Measurements from ENCODE around the gene EPO. TPM values are rescaled to one million over a fixed set of nuclear protein-coding genes. Genes with fewer than 3 reads are reported as not detected.
A peak's percentile ranks its signal among the peaks of the same experiment; 100 is the strongest.

The EPO gene
- total and polyA plus RNA-seq, 4 experiments from 2014 or later = not detected

GRCh38 chr7:100682991-100683658 is 37.1 kb upstream of the EPO start:
- Histone ChIP-seq H3K27ac (ENCODE audit: low read depth, low read length) (no peak overlapping the region), H3K4me3 (ENCODE audit: low read length in 2 of 2) (no peak overlapping the region), H3K4me1 (ENCODE audit: insufficient read depth, low read length) (peaks cover 20% of the 10 kb centered on the region), H3K9me3 (ENCODE audit: control insufficient read depth in 1 of 2, low read length in 2 of 2) (no peaks in the 10 kb centered on the region), H3K27me3 (ENCODE audit: insufficient read depth, low read length) (no peaks in the 10 kb centered on the region), H3K36me3 (ENCODE audit: insufficient read depth, low read length) (peaks cover 52% of the 10 kb centered on the region)
- Mint-ChIP-seq H3K9me3 (no peaks in the 10 kb centered on the region), H3K36me3 (peaks cover 12 to 45% of the 10 kb centered on the region in 2 donors), H3K27me3 (no peaks in the 10 kb centered on the region), H3K4me3 (peak overlapping the region in 1 of 8 donors; percentile 48), H3K4me1 (peaks cover 5 to 29% (median 17%) of the 10 kb centered on the region in 4 donors), H3K27ac (peak overlapping the region in 1 of 7 donors; percentile 79)
- intact Hi-C loops (cut with micrococcal nuclease) = no loop called here
- ChIA-PET CTCF (ENCODE audit: partially characterized antibody) (interaction anchor here (0.9 to 9.9 kb wide), 5 partner anchors 8 to 123 kb away, joined by 3 to 88 read pairs (median 4); no protein-coding TSS in a partner anchor), POLR2A (ENCODE audit: partially characterized antibody) (interaction anchor here (1.0 to 10.8 kb wide), 6 partner anchors 9 to 119 kb away, joined by 3 to 125 read pairs (median 15); partner anchors contain the start of genes FBXO24, GIGYF1, LRCH4 and MOSPD3)
- no peak for DNase-seq

DNA sequence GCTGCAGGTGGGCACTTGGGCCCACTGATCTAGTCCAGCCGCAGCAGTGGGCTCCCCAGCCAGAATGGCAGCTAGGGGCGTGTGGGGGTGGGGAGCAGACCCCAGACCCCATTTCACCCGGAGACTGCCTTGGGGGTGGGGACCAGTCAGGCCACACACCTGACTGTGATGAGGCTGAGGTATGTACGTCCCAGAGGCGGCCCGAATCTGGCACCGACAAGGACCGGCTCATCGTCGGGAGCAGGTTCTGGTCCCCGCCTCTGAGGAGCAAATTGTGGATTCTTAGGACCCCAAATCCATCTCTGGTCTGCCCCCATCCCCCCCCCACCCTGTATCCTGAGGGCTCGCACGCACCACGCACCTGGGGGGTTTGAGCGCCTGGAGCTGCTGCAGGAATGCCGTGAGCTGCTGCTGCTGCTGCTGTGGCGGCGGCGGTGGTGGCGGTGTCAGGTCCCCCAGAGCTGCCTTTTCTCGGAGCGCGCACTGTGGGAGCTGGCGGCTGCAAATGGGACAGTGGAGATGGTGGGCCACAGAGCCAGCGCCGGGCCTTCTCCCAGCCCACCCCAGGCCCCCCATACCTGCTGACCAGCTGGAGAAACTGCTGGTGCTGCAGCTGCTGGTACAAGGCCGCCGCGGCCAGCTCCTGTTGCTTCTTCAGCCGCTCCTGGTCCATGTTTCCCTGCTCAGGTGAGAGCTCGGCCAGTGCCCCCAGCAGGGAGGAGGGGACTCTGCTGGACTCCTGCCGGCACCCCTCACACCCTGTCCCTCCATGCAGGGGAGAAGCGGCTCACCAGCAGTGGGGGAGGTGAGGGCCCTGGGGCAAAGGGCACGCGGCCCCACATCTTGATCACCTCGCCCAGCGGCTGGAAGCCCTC is 36.4 kb upstream of the EPO start:
- H3K36me3 Mint-ChIP-seq = peaks cover 12 to 41% of the 10 kb centered on the region in 2 donors
- H3K27me3 Mint-ChIP-seq = no peaks in the 10 kb centered on the region
- H3K27ac ChIP-seq (ENCODE audit: low read depth, low read length) = no peak overlapping the region
- H3K9me3 ChIP-seq (ENCODE audit: control insufficient read depth in 1 of 2, low read length in 2 of 2) = no peaks in the 10 kb centered on the region
- H3K27ac Mint-ChIP-seq = peak overlapping the region in 1 of 7 donors; percentile 79
- H3K4me3 Mint-ChIP-seq = no peak overlapping the region
- H3K9me3 Mint-ChIP-seq = no peaks in the 10 kb centered on the region
- H3K4me1 Mint-ChIP-seq = peaks cover 5 to 28% (median 17%) of the 10 kb centered on the region in 4 donors
- H3K27me3 ChIP-seq (ENCODE audit: insufficient read depth, low read length) = no peaks in the 10 kb centered on the region
- H3K4me3 ChIP-seq (ENCODE audit: low read length in 2 of 2) = no peak overlapping the region
- intact Hi-C loops (cut with micrococcal nuclease) = no loop called here
- H3K36me3 ChIP-seq (ENCODE audit: insufficient read depth, low read length) = peaks cover 54% of the 10 kb centered on the region
- ChIA-PET POLR2A (ENCODE audit: partially characterized antibody) (interaction anchor here (0.7 to 10.8 kb wide), 5 partner anchors 9 to 119 kb away, joined by 3 to 125 read pairs (median 4); partner anchors contain the start of genes FBXO24, GIGYF1 and LRCH4), CTCF (ENCODE audit: partially characterized antibody) (interaction anchor here (0.9 to 9.9 kb wide), 5 partner anchors 8 to 123 kb away, joined by 3 to 88 read pairs (median 4); no protein-coding TSS in a partner anchor)
- peaks cover 20% of the 10 kb centered on the region for H3K4me1 ChIP-seq (ENCODE audit: insufficient read depth, low read length)
- DNase-seq = no peak

- Histone ChIP-seq H3K4me3 (ENCODE audit: low read length in 2 of 2) (no peak overlapping the region), H3K27ac (ENCODE audit: low read depth, low read length) (no peak overlapping the region), H3K36me3 (ENCODE audit: insufficient read depth, low read length) (peaks cover 53% of the 10 kb centered on the region), H3K9me3 (ENCODE audit: control insufficient read depth in 1 of 2, low read length in 2 of 2) (no peaks in the 10 kb centered on the region), H3K4me1 (ENCODE audit: insufficient read depth, low read length) (peaks cover 22% of the 10 kb centered on the region), H3K27me3 (ENCODE audit: insufficient read depth, low read length) (no peaks in the 10 kb centered on the region)
- no peak overlapping the region for H3K4me3 Mint-ChIP-seq
- peaks cover 5 to 31% (median 17%) of the 10 kb centered on the region in 4 donors for H3K4me1 Mint-ChIP-seq
- H3K36me3 Mint-ChIP-seq = peaks cover 12 to 38% of the 10 kb centered on the region in 2 donors
- H3K27ac Mint-ChIP-seq = no peak overlapping the region
- ChIA-PET POLR2A (ENCODE audit: partially characterized antibody) (interaction anchor here (0.6 to 10.8 kb wide), 7 partner anchors 8 to 211 kb away, joined by 3 to 125 read pairs (median 4); partner anchors contain the start of genes FBXO24, LRCH4 and POP7), CTCF (ENCODE audit: partially characterized antibody) (interaction anchor here (0.9 to 2.1 kb wide), 4 partner anchors 19 to 126 kb away, joined by 3 to 9 read pairs (median 4); no protein-coding TSS in a partner anchor)
- intact Hi-C loops (cut with micrococcal nuclease) = no loop called here
- H3K9me3 Mint-ChIP-seq = no peaks in the 10 kb centered on the region
- no peaks in the 10 kb centered on the region for H3K27me3 Mint-ChIP-seq
- no peak for DNase-seq
Measured at GRCh38 chr7:100684534-100685042, 35.7 kb upstream of the EPO start.

DNA sequence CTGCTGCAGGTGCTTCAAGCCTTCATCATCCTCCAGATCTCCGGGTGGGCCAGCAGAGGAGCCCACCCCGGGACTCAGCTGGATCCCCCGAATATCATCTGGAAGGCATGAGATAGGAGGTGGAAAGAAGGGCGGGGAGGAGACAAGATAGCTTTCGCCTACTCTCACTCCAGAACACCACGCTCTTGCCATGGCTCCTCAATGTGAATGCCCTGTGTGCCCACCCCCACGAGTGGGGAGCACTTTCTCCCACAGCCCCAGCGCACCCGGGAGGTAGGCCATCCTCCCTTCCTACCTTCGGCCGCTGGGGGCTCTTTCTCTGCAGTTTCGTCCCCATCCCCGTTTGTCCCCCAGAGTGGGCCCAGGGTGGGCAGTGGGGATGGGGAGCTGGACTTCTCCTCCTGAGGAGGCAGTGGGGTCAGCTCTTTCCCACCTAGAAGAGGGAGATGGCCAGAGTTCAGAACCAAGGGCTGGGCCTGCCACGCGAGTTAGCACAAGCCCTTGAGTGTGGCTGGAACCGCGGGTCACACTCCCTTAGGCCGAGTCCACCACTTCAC is 35.1 kb upstream of the EPO start:
- Histone ChIP-seq H3K27me3 (ENCODE audit: insufficient read depth, low read length) (no peaks in the 10 kb centered on the region), H3K27ac (ENCODE audit: low read depth, low read length) (no peak overlapping the region), H3K4me1 (ENCODE audit: insufficient read depth, low read length) (peaks cover 23% of the 10 kb centered on the region), H3K36me3 (ENCODE audit: insufficient read depth, low read length) (peaks cover 52% of the 10 kb centered on the region), H3K4me3 (ENCODE audit: low read length in 2 of 2) (no peak overlapping the region), H3K9me3 (ENCODE audit: control insufficient read depth in 1 of 2, low read length in 2 of 2) (no peaks in the 10 kb centered on the region)
- ChIA-PET CTCF (ENCODE audit: partially characterized antibody) (interaction anchor here (0.9 to 1.7 kb wide), 2 partner anchors 19 to 126 kb away, joined by 3 to 4 read pairs; no protein-coding TSS in a partner anchor), POLR2A (ENCODE audit: partially characterized antibody) (interaction anchor here (0.6 to 1.4 kb wide), 6 partner anchors 8 to 212 kb away, joined by 3 to 4 read pairs (median 4); partner anchors contain the start of genes FBXO24, LRCH4 and POP7)
- no peak for DNase-seq
- Mint-ChIP-seq H3K4me1 (peaks cover 5 to 31% (median 17%) of the 10 kb centered on the region in 4 donors), H3K4me3 (no peak overlapping the region), H3K9me3 (no peaks in the 10 kb centered on the region), H3K27me3 (no peaks in the 10 kb centered on the region), H3K36me3 (peaks cover 9 to 36% of the 10 kb centered on the region in 2 donors), H3K27ac (no peak overlapping the region)
- intact Hi-C loops (cut with micrococcal nuclease) = no loop called here

DNA sequence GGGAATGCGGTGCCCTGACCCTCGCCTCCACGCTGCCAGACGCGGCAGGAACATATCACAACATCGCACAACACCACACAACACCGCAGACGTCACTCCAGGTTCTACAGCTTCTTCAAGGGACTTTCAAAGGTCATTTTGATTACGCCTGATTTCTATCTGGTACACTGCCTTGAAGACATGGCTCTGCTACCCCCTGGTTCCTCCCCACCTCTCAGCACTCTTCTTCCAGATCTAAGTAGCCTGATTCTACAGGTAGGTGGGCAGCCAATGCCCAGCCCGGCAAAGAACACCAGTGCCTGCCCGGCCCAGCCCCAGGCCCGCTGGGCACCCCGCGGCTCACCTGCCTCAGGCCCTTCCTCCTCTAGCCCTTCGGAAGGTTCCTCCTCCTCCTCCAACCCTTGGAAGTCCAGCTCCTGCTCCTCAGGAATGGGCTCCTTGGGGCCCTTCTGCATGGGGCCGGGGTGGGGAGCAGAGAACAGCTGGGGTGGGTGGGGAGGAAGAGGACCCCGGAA is 34.6 kb upstream of the EPO start:
- no peak overlapping the region for H3K4me3 Mint-ChIP-seq

DNA sequence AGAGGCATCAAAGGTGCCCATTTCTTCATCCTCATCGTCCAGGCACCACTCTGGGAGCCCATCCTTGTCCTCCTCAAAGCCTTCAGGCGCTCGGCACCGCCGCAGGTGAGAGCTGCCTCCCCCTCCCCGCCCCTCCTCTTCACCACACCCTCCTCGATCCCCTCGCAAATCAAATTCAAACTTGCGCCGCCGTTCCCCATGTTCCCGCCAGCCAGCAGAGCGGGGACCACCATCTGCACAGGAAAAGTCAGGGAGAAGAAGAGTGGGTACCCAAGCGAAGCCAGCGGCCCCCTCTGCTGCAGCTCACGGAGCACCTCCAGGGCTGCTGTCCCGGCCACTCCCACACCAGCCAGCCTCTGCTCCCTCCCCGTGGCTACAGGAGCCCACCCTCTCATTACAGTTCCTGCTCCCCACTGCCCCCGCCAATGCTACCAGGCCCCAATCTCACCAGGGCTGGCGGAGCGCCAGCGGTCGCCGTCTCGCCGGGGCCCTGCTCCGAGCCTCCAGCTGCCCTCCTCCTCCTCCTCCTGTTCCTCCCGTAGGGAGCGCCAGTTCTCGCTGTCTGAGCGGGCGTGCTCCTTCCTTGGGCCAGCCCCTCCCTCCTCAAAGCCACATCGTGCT is 34.0 kb upstream of the EPO start:
- Mint-ChIP-seq H3K27ac (peak overlapping the region in 1 of 7 donors; percentile 23), H3K4me3 (no peak overlapping the region), H3K27me3 (no peaks in the 10 kb centered on the region), H3K36me3 (peaks cover 7 to 33% of the 10 kb centered on the region in 2 donors), H3K4me1 (peaks cover 4 to 23% (median 13%) of the 10 kb centered on the region in 4 donors), H3K9me3 (no peaks in the 10 kb centered on the region)
- DNase-seq = no peak
- no peak overlapping the region for H3K4me3 ChIP-seq (ENCODE audit: low read length in 2 of 2)
- no peaks in the 10 kb centered on the region for H3K9me3 ChIP-seq (ENCODE audit: control insufficient read depth in 1 of 2, low read length in 2 of 2)
- intact Hi-C loops (cut with micrococcal nuclease) = no loop called here
- H3K36me3 ChIP-seq (ENCODE audit: insufficient read depth, low read length) = peaks cover 52% of the 10 kb centered on the region
- ChIA-PET CTCF (ENCODE audit: partially characterized antibody) (interaction anchor here (1.7 kb wide), 1 partner anchor 18 kb away, joined by 4 read pairs; no protein-coding TSS in a partner anchor), POLR2A (ENCODE audit: partially characterized antibody) (interaction anchor here (1.2 to 1.4 kb wide), 2 partner anchors 9 to 59 kb away, joined by 4 read pairs; no protein-coding TSS in a partner anchor)
- no peak overlapping the region for H3K27ac ChIP-seq (ENCODE audit: low read depth, low read length)
- peaks cover 18% of the 10 kb centered on the region for H3K4me1 ChIP-seq (ENCODE audit: insufficient read depth, low read length)
- no peaks in the 10 kb centered on the region for H3K27me3 ChIP-seq (ENCODE audit: insufficient read depth, low read length)

More for the DNA sequence above, 34.6 kb upstream of the EPO start:
- Mint-ChIP-seq H3K4me1 (peaks cover 4 to 26% (median 13%) of the 10 kb centered on the region in 4 donors), H3K27me3 (no peaks in the 10 kb centered on the region), H3K9me3 (no peaks in the 10 kb centered on the region), H3K36me3 (peaks cover 7 to 33% of the 10 kb centered on the region in 2 donors), H3K27ac (peak overlapping the region in 1 of 7 donors; percentile 42)
- Histone ChIP-seq H3K4me3 (ENCODE audit: low read length in 2 of 2) (no peak overlapping the region), H3K9me3 (ENCODE audit: control insufficient read depth in 1 of 2, low read length in 2 of 2) (no peaks in the 10 kb centered on the region), H3K27ac (ENCODE audit: low read depth, low read length) (no peak overlapping the region), H3K4me1 (ENCODE audit: insufficient read depth, low read length) (peaks cover 18% of the 10 kb centered on the region), H3K36me3 (ENCODE audit: insufficient read depth, low read length) (peaks cover 52% of the 10 kb centered on the region), H3K27me3 (ENCODE audit: insufficient read depth, low read length) (no peaks in the 10 kb centered on the region)
- intact Hi-C loops (cut with micrococcal nuclease) = no loop called here
- DNase-seq = no peak
- ChIA-PET POLR2A (ENCODE audit: partially characterized antibody) (interaction anchor here (1.0 to 1.4 kb wide), 3 partner anchors 8 to 58 kb away, joined by 4 read pairs; partner anchors contain the start of gene POP7), CTCF (ENCODE audit: partially characterized antibody) (interaction anchor here (0.9 to 1.7 kb wide), 2 partner anchors 18 to 127 kb away, joined by 3 to 4 read pairs; no protein-coding TSS in a partner anchor)

Data from CD4-positive, alpha-beta memory T cell (primary cell).